NCI-H748 (cell line): Measurements from ENCODE around the gene PRSS22.

ENCODE experiments used
- DNase-seq: peaks from one replicate; lab custom pipeline; 2025; ENCODE audit not compliant: unreplicated experiment; lab: John Stamatoyannopoulos, UW

Gene PRSS22

GRCh38 chr16:2852731-2853507 is 5.1 kb downstream of the PRSS22 start:
- DNase-seq = no peak

GRCh38 chr16:2852003-2852730 is 5.8 kb downstream of the PRSS22 start:
- no peak for DNase-seq

- DNase-seq = no peak
Observed at GRCh38 chr16:2848933-2849725, 8.8 kb downstream of the PRSS22 start.

GRCh38 chr16:2846511-2847310 is 11.3 kb downstream of the PRSS22 start:
- no peak for DNase-seq

GRCh38 chr16:2845116-2845515 is 12.9 kb downstream of the PRSS22 start:
- DNase-seq = no peak

GRCh38 chr16:2843526-2843925 is 14.4 kb downstream of the PRSS22 start:
- DNase-seq = no peak

GRCh38 chr16:2842340-2843000 is 15.5 kb downstream of the PRSS22 start:
- DNase-seq = no peak

GRCh38 chr16:2841606-2842339 is 16.2 kb downstream of the PRSS22 start:
- DNase-seq = no peak

GRCh38 chr16:2840914-2841313 is 17.1 kb downstream of the PRSS22 start:
- no peak for DNase-seq

- no peak for DNase-seq
Observed at GRCh38 chr16:2839650-2840450, 18.1 kb downstream of the PRSS22 start.

- DNase-seq = peak; percentile 51
Observed at GRCh38 chr16:2838928-2839327, 19.0 kb downstream of the PRSS22 start.

- DNase-seq = no peak
Observed at GRCh38 chr16:2836646-2837508, 21.1 kb downstream of the PRSS22 start.

- no peak for DNase-seq
Observed at GRCh38 chr16:2835638-2836493, 22.1 kb downstream of the PRSS22 start.

GRCh38 chr16:2834968-2835367 is 23.0 kb downstream of the PRSS22 start:
- DNase-seq = no peak

GRCh38 chr16:2833776-2834175 is 24.2 kb downstream of the PRSS22 start:
- DNase-seq = no peak

- DNase-seq = no peak
Observed at GRCh38 chr16:2831203-2831602, 26.8 kb downstream of the PRSS22 start.

GRCh38 chr16:2830355-2830695 is 27.6 kb downstream of the PRSS22 start:
- no peak for DNase-seq
